Stimulated activated CD4-positive, alpha-beta T cell treated with anti-CD3 and anti-CD28 coated beads, Interleukin-12 subunit alpha, Interleukin-12 subunit beta, amount 100 ng/mL, for 48 hours (primary cell): ENCODE results near the gene NMS.

Experiments used
- DNase-seq, 3 donors: peaks; one replicate each; pipeline ENCODE4 v3.0.0-alpha.2; 2020; ENCODE audit warnings: low read depth in 2 of 3, low spot score in 1 of 3

The NMS gene

GRCh38 chr2:100484390-100484789 lies 14.1 kb downstream of the NMS start:
- no peak for DNase-seq

GRCh38 chr2:100485396-100485795 lies 15.1 kb downstream of the NMS start:
- no peak for DNase-seq

- DNase-seq = no peak
These were observed 24.4 kb downstream of the NMS start for GRCh38 chr2:100494712-100495111.

GRCh38 chr2:100502782-100503181 lies 32.5 kb downstream of the NMS start:
- DNase-seq = no peak

GRCh38 chr2:100504542-100504941 lies 34.3 kb downstream of the NMS start:
- no peak for DNase-seq

GRCh38 chr2:100509066-100509465 lies 38.8 kb downstream of the NMS start:
- no peak for DNase-seq

GRCh38 chr2:100513650-100514049 lies 43.4 kb downstream of the NMS start:
- no peak for DNase-seq

- DNase-seq = no peak
These were observed 47.3 kb downstream of the NMS start for GRCh38 chr2:100517556-100517955.

- no peak for DNase-seq
These were observed 48.5 kb downstream of the NMS start for GRCh38 chr2:100518801-100519200.

GRCh38 chr2:100520224-100520623 lies 49.9 kb downstream of the NMS start:
- DNase-seq = no peak

- no peak for DNase-seq
These were observed 52.1 kb downstream of the NMS start for GRCh38 chr2:100522430-100522829.

GRCh38 chr2:100524331-100524730 lies 54.0 kb downstream of the NMS start:
- DNase-seq = no peak

GRCh38 chr2:100526868-100527267 lies 56.6 kb downstream of the NMS start:
- DNase-seq = no peak

GRCh38 chr2:100527440-100528015 lies 57.2 kb downstream of the NMS start:
- no peak for DNase-seq

GRCh38 chr2:100529176-100529575 lies 58.9 kb downstream of the NMS start:
- DNase-seq = no peak

- DNase-seq = no peak
These were observed 59.6 kb downstream of the NMS start for GRCh38 chr2:100529900-100530299.
